ENCODE measurements around the gene PRICKLE1.
"Not testable (repeated sequence)": the region's sequence is repeated elsewhere in the genome, so short reads cannot be mapped to it uniquely, and the experiment has no call there.

Gene PRICKLE1

GRCh38 chr12:42552822-42553221, 36.7 kb downstream of the PRICKLE1 start:
- DNase-seq, result no peak

DNA sequence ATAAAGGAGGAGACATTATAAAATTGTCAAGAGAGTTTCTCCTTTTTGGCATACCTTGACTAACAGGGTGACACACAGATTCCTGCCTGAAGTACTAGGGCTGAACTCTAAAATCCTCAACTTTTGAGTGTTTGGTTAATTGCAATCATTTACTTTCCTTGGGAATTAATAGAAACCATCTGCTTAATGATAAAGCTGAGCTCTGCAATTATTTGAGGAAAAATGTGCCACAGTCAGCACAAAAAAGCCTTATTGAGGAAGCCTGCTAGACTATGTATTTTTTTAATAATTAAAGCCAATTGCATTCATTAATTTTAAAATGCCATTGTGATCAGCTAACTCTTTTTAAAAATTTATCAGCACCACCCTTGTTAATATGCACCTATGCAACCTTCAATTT, 38.7 kb downstream of the PRICKLE1 start:
- DNase-seq, result no peak

DNA sequence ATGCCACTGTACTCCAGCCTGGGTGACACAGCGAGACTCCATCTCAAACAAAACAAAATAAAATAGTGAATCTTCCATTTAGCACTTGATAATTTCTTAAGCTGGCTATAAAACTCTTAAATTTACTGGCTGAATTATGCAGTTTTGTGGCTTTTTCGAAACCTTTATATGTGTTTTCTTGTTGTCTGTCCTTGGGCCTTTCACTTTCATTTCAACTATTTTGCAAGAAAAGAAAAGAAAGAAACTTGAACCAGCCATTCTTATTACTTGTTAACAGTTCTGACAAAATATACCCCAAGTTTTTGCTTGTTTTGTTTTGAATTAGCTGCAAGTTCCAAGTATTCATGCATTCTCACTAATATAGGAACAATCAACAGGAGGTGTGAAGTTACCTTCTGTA, 42.8 kb downstream of the PRICKLE1 start:
- DNase-seq, result no peak

DNA sequence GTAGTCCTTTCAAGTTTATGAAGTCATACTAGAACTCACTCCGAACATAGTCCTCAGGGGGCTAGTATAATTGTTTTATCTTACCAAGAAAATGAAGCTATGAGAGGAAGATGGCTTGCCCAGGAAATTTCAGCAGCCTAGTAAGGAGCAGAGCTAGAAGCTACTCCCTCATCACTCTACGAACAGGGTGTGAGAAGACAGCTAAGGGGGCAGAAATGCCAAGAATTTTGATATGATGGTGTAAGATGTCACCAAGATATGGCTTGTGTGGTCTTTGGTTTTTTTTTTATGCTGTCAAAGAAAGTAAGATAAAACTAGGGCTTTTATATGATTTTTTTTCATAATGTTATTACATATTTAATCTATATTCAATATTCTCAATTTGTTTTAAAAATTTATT, 47.6 kb downstream of the PRICKLE1 start:
- DNase-seq, result no peak

DNA sequence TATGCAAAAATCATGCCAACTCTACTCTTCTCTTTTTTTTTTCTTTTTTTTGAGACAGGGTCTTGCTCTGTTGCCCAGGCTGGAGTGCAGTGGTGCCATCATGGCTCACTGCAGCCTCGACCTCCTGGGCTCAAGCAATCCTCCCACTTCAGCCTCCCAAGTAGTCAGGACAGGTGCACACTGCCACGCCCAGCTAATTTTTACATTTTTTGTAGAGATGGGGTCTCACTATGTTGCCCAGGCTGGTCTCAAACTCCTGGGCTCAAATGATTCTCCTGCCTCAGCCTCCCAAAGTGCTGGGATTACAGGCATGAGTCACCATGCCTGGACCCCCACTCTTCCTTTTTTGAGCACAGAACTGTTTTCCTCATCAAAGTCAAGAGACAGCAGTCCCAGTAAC, 48.2 kb downstream of the PRICKLE1 start:
- DNase-seq, result not testable (repeated sequence)

GRCh38 chr12:42539696-42540095, 49.9 kb downstream of the PRICKLE1 start:
- DNase-seq, result no peak

DNA sequence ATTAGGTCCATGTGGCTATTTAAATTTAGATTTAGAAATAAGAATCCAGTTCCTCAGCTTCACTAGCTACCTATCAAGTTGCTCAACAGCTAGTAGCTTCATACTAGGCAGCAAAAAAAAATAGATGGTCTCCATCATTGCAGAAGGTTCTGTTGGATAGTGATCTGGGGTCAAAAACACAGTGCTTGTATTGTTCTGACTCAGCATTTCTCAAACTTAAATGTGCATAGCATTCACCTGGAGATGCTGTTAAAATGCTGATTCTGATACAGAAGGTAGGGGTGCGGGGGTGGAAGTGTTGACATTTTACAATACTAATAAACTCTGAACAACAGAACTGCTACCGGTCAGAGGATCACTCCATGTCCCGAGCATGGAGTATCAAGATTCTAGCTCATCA, 51.3 kb downstream of the PRICKLE1 start:
- no peak for DNase-seq

DNA sequence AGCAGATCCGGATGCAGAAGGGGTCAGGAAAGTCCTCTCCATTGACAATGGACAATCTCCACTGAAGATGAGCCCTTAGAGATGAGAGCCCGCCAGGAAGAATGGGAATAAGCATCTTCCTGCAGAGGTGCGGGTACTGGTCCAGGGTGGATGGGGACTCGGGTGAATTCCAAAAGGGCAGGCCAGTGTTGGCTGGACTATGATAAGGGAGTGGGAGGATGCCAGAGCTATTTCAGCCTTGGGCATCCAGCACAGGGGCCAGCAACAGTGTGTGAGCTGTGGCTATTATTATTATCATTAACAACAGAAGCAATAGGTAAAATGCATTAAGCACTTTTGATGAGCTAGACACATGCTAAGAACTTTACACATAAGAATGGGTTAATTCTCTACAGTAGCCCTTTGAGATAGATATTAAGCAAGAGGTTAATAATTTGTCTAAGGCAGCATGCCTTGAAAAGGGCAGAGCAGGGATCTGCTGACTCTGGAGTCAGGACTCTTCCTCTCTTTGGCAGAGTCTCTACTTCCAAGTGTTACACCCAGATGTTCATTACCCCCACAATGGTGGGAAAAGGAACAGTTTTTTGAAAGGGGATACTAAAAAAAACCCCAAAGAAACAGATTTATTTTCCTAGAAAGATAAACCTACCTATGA, 55.2 kb downstream of the PRICKLE1 start:
- DNase-seq, result no peak

DNA sequence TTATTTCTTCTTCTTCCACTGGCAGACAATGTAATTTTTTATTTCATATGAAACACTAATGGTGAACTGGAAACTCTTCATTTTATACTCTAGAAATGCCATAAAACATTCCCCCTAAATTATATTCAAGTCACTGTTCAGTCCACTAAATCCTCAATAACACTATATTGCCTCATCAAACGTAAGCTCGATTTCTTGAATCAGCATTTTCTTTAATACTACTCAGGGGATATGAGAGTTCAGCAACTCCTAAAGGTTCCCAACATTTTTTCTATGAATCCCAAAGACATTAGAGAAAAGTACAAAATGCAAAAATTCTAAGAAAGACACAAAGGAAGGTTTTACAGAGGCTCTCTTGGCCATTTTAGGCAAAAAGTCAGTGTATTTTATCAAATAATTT, 59.3 kb downstream of the PRICKLE1 start:
- no peak for DNase-seq

GRCh38 chr12:42525444-42525843, 64.1 kb downstream of the PRICKLE1 start:
- no peak for DNase-seq

DNA sequence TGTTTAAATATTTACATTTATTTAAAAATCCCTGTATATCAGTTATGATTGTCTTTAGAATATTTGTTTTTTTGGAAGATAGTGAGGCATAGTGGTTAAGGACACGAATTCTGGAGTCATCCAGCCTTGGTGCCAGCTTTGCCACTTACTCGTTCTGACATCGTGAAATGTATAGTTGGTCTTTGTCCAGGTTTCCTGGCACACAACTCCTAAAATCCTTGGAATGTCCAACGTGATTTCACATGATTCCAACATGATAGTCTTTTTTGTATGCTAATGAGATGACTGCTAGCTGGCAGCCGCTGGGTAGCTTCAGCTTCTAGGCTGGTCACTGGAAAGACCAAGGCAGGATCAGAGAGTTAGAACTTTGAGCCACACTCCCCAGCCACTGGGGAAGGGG, 64.8 kb downstream of the PRICKLE1 start:
- DNase-seq, result no peak

DNA sequence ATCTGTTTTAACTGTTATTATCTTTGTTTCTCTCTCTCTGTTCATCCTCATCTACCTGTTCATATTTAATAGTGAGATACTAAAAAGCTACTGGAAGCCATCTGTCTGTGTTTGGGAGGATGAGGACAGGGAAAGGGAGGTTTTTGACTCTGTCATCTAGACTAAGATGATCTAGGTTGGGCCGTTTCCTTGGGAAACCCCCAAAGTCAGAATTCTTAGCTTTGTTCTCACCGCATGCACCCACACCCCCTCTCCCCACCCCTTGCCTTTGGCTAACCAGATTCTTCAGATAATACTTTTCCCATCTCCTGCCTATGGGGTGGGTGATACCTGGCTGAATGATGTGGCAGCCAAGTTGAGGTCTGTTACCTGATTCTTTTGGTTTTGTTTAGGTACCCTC, 73.0 kb downstream of the PRICKLE1 start:
- no peak for DNase-seq

DNA sequence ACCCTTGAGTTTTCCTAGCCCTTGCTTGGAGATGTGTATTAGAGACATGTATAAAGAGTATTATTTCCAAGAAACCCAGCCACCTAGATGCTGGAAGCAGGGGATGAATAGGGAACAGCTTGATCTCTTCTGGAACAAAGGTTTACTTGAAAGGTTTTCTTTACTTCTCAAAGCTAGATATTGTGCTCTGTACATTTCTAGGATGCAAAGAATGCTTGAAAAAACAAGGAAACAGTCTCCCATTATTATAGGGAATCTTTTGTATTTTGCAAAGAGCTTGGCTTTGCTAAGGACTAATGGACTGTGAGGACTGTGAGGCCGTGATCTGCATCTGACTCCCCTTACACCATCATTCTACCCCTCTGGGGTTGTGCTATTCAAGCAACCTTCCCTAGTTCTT, 77.9 kb downstream of the PRICKLE1 start:
- DNase-seq, result no peak

DNA sequence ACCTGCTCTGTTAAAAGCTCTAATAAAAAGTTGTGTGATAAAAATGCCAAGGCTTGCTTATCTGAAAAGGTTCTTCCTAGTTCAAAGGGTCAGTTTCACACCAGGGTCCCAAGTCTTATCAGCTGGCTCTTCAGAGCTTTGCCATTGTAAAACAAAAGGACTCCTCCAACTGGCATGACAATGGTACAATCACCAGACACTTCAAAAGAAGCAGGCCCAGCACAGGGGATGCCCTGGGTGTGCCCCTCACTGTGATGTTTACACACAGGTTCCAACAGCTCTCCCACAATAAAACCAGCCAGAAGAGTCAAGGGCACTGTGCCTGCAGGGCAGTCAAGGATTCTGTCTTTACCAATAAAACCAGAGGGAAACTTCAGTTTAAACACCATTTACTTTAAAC, 78.7 kb downstream of the PRICKLE1 start:
- DNase-seq, result no peak

- no peak for DNase-seq
These were observed 80.6 kb downstream of the PRICKLE1 start for GRCh38 chr12:42508913-42509460.

- no peak for DNase-seq
These were observed 82.0 kb downstream of the PRICKLE1 start for GRCh38 chr12:42507565-42507964.

DNA sequence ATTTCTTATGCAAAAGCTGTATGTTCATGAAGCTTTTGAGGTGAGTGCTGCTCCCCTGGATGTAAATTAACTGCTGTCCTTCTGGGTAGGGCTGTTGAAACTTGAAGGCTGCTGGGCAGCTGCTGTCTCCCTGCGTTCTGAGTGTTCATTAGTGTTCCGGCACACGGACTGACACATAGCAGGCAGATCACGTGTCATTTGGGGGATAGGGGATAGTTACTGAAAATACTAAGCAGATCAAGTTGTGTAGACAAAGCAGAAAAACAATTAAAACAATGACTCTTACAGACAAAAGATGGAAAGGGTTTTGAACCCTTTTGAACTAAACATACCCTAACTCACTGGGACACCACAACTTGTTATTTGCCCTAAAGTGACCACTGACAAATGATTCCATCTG, 82.5 kb downstream of the PRICKLE1 start:
- no peak for DNase-seq

DNA sequence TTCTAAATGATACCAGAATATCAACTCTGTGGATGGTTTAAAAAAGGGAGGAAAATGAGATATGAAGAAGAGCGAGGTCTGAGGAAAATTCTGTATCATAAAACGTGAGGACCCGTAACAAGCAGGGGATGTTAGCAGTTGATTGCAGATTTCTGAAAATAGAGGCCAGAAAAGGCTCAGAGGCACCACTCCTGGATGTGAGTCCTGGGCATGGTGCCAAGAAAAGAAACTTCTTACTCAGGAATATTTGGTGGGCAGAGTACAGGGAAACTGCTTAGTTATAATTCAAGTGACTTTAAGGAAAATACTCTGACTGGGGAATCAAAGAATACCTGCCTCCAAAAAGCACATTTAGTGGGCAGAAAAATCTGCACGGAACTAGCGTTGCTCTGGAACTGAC, 85.5 kb downstream of the PRICKLE1 start:
- DNase-seq, result no peak

DNA sequence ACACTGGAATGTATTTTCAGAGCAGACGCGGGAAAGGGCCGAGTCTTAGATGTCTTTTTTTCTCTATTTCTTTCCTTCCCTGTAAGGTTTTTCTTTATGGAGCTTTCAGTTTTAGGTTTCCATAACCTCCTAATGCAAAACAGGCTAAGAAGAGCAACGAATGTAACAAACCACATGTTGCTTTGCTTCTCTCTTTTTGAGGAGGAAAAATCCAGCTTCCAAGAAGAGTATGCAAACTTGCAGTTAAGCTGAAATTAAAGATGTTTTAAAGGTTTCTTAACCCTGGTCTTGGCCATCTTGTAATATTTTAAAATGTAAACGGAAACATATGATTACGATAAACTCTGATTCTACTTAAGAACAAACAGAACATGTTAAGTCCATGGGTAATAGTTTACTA, 86.9 kb downstream of the PRICKLE1 start:
- DNase-seq, result no peak

- DNase-seq, result no peak
These were observed 90.8 kb downstream of the PRICKLE1 start for GRCh38 chr12:42498549-42499247.

DNA sequence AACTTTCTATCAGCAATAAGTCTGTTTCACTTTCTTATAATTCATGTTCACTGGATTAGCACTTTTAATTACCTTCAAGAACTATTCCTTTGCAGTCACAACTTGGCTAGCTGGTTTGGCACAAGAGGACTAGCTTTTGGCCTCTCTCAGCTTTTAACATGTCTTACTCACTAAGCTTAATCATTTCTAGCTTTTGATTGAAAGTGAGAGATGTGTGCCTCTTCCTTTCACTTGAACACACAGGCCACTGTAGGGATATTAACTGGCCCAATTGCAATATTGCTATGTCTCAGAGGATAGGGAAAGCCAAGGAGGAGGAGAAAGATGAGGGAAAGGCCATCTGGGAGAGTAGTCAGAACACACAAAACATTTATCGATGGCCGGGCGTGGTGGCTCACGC, 92.7 kb downstream of the PRICKLE1 start:
- no peak for DNase-seq

DNA sequence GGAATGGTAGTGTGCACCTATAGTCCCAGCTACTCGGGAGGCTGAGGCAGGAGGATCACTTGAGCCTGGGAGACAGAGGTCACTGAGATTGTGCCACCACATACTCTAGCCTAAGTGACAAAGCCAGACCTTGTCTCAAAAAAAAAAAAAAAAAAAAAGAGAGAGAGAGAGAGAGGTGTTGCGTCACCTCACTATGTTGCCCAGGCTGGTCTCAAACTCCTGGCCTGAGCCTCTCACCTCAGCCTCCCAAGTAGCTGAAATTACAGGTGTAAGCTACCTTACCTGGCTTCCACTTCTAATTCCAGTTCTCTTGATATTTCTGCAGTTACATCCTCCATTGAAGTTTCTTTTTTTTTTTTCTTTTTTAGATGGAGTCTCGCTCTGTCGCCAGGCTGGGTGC, 94.3 kb downstream of the PRICKLE1 start:
- no peak for DNase-seq

DNA sequence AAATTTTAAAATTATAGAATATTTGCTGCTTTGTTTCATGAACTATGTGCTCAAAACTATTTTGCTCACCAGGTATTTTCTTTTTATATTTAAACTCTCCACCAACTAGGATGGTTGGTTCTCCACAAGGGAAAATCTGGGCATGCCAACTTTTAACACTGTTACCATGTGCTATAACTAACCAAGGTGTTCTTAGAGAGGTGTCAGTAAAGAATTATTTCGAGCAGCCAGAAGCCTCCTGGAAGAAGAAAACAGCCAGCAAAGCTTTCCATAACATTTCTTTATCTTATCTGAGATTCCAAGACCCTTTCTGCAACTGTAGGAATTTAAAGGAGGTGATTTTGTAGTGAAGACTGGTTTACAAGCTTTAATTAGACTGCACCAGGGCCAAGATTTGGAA, 97.3 kb downstream of the PRICKLE1 start:
- DNase-seq, result no peak

- no peak for DNase-seq
These were observed 99.2 kb downstream of the PRICKLE1 start for GRCh38 chr12:42490261-42490842.
